Measurements from ENCODE around the gene ANKRD40CL.

The ANKRD40CL gene

DNA sequence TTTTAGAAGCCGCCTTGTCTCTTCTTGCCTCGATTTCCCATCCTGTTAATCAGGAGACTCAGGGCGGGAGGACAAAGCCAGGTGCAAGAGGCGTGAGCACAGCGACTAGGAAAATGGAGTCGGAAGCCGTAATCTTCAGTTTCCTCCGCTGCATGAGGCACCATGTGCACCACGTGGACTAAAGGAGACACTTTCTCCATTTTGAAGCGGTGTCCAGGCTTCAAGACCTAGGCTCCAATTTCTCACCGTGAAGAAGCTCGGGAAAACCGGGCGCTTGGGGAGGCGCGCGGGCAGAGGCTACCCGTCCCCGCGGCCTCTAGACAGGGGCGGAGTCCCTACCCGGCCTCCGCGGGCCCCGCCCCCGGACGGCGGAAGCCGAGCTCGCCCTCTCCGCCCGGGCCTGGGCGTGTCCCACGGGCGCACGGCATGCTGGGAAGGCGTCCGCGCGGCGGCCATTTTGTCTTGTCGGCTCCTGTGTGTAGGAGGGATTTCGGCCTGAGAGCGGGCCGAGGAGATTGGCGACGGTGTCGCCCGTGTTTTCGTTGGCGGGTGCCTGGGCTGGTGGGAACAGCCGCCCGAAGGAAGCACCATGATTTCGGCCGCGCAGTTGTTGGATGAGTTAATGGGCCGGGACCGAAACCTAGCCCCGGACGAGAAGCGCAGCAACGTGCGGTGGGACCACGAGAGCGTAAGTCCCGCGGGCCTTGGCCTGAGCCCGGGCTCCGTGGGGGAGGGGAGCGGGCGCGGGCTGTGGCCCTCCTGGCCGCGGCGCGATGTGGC is 48.0 kb downstream of the ANKRD40CL start, which contains the start of gene LUC7L3:
Gene LUC7L3 (plus strand): TSS at position 460 of the 780 bp plus-strand sequence. CDS start 130 bp downstream, at position 590.
- Histone ChIP-seq H3K9me3 (no peaks in the 10 kb centered on the region), H3K4me1 (ENCODE audit: control insufficient read depth in 1 of 2, insufficient read depth in 1 of 2, low read depth in 1 of 2, low read length in 1 of 2) (peaks cover 43 to 52% of the 10 kb centered on the region in 2 experiments), H3K27me3 (no peaks in the 10 kb centered on the region), H3K27ac (peak within 1 kb of the TSS; percentile 91), H3K36me3 (no peaks in the 10 kb centered on the region), H3K4me3 (ENCODE audit: low read depth in 1 of 2, low read length in 1 of 2) (peak within 1 kb of the TSS; percentile 87 to 88)
- TF ChIP-seq, protein P1, sequence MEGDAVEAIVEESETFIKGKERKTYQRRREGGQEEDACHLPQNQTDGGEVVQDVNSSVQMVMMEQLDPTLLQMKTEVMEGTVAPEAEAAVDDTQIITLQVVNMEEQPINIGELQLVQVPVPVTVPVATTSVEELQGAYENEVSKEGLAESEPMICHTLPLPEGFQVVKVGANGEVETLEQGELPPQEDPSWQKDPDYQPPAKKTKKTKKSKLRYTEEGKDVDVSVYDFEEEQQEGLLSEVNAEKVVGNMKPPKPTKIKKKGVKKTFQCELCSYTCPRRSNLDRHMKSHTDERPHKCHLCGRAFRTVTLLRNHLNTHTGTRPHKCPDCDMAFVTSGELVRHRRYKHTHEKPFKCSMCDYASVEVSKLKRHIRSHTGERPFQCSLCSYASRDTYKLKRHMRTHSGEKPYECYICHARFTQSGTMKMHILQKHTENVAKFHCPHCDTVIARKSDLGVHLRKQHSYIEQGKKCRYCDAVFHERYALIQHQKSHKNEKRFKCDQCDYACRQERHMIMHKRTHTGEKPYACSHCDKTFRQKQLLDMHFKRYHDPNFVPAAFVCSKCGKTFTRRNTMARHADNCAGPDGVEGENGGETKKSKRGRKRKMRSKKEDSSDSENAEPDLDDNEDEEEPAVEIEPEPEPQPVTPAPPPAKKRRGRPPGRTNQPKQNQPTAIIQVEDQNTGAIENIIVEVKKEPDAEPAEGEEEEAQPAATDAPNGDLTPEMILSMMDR (IDR thresholded peaks at IDR 0.05) = peak; percentile 10

DNA sequence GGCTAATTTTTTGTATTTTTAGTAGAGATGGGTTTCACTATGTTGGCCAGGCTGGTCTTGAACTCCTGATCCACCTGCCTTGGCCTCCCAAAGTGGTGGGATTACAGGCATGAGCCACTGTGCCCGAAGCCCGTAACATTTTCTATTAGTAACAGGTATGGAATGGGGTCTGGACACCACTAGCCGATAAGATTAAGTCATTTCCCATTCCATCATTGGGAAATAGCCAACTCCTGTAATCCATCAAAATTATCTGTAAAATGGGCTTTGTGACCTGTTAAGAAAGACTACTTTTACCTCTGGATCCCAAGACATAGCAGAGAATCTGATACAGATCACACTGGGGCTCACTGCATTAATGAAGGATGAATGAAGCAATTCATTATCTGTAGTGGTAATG is 51.8 kb downstream of the ANKRD40CL start:
- H3K27me3 ChIP-seq = no peaks in the 10 kb centered on the region

DNA sequence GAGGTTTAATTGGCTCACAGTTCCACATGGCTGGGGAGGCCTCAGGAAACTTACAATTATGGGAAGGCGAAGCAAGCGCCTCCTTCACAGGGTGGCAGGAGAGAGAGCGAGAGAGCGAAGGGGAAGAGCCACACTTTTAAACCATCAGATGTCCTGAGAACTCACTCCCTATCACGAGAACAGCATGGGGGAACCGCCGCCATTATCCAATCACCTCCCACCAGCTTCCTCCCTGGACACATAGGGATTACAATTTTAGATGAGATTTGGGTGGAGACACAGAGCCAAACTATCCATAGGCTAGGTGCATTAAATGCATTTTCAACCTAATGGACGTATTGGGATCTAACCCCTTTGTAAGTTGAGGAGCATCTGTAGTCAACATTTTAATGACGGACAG is 54.7 kb downstream of the ANKRD40CL start:
- Histone ChIP-seq H3K4me1 (ENCODE audit: control insufficient read depth in 1 of 2, insufficient read depth in 1 of 2, low read depth in 1 of 2, low read length in 1 of 2) (peaks cover 29 to 30% of the 10 kb centered on the region in 2 experiments), H3K27me3 (no peaks in the 10 kb centered on the region), H3K4me3 (ENCODE audit: low read depth in 1 of 2, low read length in 1 of 2) (no peak overlapping the region), H3K27ac (no peak overlapping the region), H3K36me3 (no peaks in the 10 kb centered on the region), H3K9me3 (no peaks in the 10 kb centered on the region)
- TF ChIP-seq, protein P1 (IDR thresholded peaks at IDR 0.05) = no peak

More for the DNA sequence above, 51.8 kb downstream of the ANKRD40CL start:
- Histone ChIP-seq H3K9me3 (no peaks in the 10 kb centered on the region), H3K4me3 (ENCODE audit: low read depth in 1 of 2, low read length in 1 of 2) (no peak overlapping the region), H3K4me1 (ENCODE audit: control insufficient read depth in 1 of 2, insufficient read depth in 1 of 2, low read depth in 1 of 2, low read length in 1 of 2) (peaks cover 24 to 27% of the 10 kb centered on the region in 2 experiments), H3K36me3 (no peaks in the 10 kb centered on the region), H3K27ac (no peak overlapping the region)
- TF ChIP-seq, protein P1 (IDR thresholded peaks at IDR 0.05) = no peak

All from neutrophil (primary cell).